HG03469 (cell line): ENCODE data around the gene ANK3.
"Not testable (repeated sequence)": the region's sequence is repeated elsewhere in the genome, so short reads cannot be mapped to it uniquely, and the experiment has no call there.

Experiments
- ATAC-seq: cut with Tn5 transposase; IDR thresholded peaks from one replicate; pipeline ENCODE4 v1.9.1; 2021; ENCODE audit warnings: mild to moderate bottlenecking, moderate library complexity, moderate number of reproducible peaks; ENCODE audit not compliant: unreplicated experiment

ANK3 gene

DNA sequence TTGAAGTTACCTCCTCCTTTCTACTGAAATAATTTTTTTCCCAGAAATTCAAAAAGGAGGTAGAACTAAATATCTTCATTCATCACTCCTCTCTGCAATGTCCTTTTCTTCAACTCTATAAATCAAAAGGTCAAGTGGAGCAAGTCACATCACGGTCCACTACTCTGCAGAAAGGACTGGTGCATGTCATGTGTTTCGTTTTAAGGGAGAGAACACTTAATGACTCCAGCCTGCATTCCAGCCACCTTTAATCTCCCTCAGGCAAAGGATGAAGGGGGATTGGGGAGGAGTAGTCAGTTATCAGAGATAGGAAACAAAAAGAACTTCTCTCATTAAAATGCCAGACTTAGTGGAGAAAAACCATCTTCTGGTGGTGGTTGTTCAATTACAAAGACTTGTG, 78.9 kb downstream of the ANK3 start:
- ATAC-seq, result no peak

DNA sequence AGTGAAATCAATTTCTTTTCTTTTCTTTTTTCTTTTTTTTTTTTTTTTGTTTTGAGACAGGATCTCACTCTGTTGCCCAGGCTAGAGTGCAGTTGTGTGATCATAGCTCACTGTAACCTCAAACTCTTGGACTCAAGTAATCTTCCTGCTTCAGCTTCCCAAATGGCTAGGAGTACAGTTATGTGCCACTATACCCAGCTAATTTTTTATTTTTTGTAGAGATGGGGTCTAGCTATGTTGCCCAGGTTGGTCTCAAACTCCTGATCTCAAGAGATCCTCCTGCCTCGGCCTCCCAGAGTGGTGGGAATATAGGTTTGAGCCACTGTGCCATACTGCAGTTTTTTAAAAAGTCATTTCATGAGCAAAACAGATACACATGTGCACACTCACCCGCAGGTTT, 79.8 kb downstream of the ANK3 start:
- ATAC-seq, result no peak

DNA sequence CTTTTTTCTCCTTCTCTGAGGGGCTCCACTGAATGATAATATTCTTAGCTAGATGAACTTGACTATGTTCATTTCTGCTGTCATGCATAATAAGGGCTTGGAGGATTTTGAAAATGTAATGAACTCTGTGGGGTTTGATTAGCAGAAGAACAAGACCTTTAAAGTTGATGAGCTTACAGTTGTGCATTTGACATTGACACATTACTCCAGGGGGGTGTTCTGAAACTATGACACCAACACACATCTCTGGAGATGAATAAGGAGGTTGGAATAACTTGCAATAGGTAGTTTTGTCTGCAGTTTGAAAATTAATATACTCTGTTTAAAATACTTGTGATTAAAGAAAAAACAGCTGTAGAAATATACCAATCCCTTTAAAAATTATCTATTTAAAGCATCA, 80.3 kb downstream of the ANK3 start:
- no peak for ATAC-seq

DNA sequence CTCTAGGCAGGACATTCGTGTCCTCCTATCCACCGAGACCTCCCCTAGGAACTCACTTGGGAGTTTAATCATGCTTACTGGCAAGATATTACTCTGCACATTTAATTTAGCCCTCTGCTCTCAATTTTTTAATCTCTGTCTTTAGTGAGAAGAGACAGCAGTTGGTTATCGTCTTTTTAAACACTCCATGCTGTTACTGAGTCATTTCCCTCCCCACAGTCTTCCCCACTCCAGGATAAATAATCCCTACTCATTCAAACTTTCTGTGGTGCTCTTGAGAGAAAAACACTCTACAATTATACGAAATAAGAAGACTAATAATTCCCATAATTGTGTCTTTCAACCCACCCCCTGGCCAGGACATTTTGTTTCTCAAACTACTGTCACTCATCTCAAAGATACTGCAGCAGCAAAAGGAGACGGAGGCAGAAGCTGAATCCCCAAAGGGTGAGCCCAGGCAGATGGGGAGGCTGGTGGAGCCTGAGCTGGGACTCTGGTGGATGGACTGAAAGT, 84.2 kb downstream of the ANK3 start:
- no peak for ATAC-seq

DNA sequence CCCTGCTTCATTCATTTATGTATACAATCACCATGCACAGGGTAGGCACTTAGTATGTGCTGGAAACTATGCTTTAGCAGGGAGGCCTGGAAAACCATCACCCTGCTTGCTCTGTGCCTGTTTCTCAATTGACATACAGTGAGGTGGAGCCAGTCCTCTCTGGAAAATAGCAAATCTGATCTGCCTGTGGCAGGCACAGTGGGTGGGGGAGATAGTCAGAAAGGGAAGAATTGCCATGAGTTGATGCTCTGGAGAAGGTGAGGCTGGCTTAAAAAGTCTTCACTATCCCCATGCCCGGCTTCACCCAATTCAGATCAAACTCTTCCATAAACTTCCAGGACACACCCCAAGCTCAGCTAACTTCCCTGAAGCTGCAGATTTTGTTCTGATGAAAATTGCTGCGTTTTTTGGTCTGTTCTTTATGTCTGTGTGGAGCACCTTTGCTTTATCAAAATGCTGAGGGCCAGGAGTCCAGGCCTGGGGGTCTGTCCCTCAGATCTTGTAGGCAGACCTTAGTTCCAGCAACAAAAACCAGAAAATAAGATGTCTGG, 84.8 kb downstream of the ANK3 start:
- ATAC-seq, result no peak

DNA sequence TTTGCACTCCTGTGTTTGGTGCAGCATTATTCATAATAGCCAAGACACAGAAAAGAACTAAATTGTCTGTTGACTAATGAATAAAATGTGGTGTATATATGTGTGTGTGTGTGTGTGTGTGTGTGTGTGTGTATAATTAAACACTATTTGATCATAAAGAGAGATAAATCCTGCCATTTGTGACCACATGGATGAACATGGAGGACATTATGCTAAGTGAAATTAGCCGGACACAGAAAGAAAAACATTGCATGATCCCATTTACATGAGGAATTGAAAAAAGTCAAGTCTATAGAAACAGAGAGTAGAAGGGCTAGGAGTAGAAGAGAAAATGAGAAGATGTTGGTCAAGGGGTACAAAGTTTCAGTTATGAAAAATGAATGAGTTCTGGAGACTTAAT, 85.9 kb downstream of the ANK3 start:
- no peak for ATAC-seq

DNA sequence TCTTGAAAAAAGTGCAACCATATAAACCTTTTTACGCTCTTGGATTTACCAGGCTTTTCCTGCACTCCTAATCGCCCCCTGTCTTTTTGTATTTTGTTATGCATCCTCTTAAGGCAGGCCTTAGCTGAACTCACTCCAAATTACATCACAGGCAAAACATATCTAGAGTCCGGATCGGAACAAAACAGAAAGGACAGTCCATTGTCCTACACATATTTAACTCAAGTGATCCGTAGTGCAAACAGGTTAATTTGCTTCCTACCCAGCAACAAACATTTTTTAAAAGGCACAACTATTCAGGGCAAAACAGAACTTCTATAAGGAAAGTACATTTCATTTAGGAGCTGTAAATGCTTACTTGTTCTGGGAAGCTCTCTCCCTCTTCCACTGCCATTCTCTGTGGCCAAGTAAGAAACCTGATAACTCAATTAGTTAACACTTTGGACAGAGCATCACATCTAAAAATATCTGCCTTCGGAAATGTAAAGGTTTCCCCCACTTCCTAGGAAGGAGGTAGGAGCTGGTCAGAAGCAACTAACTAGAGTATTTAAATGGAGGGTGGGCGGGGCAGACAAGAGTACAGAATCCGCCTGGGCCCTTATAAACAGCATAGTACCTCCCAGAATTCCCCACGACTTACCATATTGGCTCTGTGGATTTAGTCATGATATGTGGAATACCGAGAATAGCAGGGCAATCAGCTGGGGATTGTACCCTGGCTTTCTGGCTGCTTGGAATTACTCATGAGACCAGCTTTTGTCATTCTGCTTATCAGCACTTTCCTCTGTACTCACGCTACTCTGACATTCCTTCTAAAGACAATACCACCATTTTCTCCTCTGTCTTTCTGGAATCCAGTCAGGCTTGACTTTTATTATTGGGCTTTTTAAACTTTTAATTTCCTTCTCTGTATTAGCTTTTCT, 89.5 kb downstream of the ANK3 start:
- no peak for ATAC-seq

DNA sequence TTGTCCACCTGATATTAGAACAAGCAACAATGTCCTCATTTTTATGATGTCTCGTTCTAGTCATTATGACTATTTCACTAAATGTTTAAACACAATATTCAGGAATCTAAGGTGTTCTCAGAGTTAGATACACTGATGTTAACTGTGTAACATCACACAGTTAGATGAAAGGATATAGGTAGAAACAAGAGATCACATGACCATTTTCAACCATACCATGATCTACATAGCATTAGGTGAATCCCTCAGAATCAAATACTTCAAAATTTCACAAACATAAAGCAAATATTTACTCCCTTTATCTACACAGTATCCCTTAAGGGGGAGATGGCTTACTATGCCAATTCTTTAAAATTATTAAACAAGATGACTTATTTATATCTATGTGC, 90.3 kb downstream of the ANK3 start:
- ATAC-seq, result no peak

DNA sequence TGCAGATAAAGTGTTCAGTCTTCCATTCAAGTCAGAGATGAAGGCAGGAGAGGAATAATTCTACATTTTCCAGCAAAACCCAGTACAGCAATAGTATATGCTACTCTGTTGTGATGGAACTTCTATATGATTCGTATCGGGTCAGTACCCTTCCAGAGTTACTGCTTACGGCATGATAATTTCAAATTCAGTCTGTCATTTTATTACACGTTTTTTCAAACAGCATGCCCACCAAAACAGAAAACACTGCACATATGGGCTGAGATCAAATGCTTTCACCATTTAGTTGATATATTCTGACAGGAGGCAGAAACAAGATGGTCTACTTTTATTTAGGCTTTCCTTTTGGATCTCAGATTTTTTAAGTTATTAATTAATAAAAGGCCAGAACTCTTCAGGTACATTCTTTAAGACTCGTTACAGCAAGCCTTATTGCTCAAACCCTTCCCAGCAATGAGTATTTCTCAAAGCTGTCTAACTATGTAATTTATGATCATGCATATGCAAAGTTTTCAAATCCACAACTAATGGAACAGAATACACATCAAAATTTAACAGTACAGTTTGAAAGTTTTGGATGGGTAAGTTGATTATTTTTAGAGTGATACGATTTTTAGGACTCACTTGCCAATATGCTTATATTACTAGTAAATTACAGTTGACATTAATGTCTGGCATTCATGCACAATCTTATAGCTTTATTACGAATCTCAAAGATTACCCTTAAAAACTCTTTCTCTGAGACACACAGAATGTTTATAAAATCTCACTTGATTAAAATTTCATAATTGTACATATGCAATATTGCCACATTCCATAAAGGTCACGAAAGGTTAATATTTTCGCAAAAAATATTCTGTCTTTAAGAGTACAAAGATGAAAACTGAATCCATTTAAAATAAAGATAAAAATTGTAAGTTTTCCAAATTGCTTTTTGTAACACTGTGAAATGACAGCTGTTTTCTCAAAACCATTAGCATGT, 91.0 kb downstream of the ANK3 start:
- no peak for ATAC-seq

DNA sequence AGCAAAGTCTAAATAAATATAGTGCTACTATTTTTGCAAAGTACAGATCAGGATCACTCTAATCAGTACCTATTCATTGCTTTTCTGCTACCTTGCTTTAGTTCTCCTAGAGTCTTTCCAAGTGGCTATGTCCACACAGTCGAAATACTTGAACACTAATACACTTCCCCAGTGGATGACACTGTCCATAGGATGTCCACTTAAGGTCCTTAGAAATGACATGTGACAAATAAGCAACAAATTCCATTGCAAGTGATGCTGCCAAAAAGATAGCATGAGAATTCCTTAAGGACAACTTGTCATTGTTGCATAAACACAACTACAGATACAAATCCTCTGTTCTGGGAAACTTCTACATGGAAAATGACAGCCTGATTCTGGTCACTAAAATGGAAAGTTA, 93.6 kb downstream of the ANK3 start:
- no peak for ATAC-seq

DNA sequence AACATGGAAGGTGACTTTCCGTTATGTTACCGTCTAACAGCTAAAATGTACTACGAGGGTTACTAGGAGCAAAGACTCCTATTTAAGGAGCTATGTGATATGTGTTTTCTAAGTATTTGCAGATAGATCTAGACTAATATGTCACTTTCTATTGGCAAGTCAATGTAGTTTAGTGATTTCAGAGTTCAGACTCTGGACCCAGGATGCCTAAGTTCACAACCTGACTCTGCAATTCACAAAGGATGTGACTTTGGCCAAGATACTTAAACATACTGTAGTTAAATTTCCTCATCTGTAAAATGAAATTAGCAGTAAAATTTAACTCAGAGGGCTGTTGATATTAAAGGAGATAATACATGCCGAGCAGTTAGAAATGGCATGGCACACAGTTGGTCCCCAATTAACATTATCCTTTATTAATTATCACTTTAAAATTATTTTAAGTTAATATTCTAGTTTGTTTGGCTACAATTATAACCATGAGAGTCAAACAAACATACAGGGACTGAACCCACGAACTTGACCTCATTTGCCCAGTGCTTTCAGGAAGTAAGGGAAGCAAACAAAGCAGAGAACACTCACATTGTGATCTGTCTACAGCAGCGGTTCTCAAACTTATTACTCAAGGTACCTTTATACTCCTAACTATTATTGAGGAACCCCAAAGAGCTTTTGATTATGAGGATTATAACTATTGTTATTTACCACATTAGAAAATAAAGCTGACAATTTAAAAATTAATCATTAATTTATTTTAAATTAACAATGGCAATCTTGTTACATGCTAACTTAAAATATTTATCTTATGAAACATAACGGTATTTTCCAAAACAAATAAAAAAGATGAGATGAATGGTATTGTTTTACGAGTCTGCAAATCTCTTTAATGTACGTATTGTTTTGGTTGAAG, 94.4 kb downstream of the ANK3 start:
- ATAC-seq, result no peak

DNA sequence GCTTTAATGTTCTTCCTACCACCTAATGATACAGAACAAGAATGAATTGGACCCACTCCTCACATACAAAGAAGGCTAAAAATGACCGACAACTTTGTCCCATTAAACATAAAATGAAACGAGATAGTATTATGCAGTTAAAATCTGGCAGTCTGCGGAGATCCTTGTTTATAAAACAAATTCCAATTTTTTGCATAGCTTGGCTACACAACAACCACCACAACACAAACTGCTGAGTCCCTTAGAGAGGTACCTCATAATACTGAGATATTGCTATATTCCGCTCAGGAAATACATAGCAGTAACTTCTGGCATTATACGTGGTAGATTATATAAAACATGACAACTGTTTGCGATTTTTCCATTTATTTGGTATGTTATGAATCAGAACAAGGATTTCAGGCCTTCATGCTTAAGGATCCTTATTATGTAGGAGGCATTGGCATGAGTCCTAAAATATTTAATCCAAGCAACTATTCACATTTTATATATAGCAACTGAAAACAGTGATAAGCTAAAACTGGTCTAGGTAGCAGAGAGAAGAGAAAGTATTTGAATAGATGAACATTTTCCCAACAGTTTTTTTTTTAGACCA, 96.0 kb downstream of the ANK3 start:
- ATAC-seq, result no peak

DNA sequence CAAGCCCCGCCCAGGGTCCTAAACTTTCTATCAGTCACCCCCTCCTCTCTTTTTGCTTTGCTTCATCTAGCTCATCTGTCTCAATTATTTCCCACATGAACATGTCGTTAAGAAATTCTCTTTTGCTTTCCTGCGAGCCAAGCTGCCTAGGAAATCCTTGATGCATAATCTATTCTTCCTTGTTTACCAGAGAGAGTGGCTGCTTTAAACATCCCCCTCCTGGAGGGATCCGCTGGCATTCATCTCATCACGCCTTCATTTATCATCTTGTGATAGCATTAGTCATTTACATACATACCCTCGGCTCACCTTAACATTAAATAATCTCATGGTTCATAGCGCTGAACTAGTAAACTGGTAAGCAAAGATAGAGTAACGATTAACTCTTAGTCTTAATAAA, 96.7 kb downstream of the ANK3 start:
- no peak for ATAC-seq

DNA sequence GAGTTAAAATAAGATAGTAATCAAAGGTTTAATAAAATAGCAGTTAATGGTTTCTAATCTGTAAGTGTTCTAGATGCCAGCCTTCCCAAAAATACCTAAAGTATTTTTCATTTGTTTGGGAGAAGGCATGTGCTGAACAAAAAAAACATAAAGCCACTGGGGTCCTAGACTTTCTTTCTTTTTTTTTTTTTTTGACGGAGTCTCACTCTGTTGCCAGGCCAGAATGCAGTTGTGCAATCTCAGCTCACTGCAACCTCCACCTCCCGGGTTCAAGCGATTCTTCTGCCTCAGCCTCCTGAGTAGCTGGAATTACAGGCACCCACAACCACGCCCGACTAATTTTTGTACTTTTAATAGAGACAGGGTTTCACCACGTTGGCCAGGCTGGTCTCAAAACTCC, 97.1 kb downstream of the ANK3 start:
- not testable (repeated sequence) for ATAC-seq

DNA sequence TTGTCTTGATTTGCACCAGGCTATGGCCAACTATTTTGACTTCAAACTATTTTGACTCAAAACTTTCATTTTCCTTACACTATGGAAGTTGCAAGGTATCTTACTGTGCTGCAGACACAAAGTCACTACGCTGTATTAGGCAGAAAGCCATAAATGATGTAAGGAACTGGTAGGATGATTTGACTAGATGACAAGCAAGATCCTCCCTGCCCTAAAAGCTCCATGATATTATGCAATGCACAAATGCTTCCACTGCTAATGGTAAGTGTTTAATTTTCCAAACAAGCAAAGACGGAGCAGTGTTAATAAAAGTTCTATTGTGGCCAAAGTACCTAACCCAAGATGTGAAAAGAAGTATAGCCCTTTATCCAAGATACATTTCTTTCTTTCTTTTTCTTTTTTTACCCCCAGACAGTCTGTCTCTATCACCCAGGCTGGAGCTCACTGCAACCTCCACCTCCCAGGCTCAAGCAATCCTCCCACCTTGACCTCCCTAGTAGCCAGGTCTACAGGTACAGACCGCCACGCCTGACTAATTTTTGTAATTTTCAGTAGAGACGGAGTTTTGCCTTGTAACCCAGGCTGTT, 98.2 kb downstream of the ANK3 start:
- no peak for ATAC-seq

DNA sequence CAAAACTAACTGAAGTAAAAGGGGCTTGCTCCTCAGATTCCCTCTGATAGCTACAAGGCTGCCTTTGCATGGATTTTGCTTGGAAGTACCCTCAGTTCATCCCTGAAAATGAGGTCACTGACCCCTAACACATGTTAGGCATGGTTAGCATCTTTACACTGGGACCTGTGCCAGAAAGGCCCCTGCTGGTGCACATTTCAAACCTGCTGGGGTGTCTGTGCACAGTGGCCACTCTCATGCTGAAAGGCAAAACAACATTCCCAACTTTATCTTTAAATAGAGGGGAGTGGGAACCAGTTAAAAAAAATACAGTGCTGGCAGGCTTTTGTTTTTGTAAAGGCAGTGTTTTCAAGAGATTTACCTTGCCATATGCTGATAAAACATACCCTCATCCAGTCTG, 99.1 kb downstream of the ANK3 start:
- no peak for ATAC-seq

DNA sequence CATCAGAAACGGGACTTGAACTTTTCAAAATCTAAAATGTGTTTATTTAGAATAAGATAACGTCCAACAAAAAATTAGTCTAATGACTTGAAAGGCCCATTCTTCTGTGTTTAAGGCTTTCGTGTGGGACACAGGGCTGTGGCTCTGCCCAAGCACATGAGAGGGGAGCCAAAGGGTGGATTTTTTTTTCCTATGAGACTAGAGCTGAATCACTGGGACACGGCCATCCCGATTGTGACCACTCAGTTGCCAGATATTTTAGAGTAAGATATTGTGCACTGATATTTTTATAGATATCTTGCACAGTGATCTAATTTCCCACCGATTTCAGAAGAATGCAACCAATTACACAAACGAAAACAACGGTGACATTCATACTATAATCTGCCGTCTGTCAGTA, 99.9 kb downstream of the ANK3 start:
- no peak for ATAC-seq

DNA sequence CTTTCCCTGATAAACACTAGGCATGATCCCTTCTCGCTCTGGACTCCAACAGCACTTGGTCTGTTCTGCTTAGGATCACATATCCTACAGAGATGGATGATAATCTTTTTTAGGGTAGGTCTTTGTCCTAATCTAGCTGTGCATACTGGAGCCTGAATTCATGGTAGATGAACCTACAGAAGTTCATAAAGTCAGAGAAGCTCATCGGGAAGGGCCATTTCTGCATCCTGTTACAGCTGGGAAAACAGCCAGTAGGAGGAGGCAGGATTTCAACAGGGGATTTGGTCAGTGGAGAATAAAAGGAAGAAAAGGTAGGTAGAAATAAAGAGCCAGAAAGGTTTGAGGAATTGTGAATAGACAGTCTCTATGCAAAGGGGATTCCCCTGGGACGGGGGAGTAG, 101.4 kb downstream of the ANK3 start:
- no peak for ATAC-seq

DNA sequence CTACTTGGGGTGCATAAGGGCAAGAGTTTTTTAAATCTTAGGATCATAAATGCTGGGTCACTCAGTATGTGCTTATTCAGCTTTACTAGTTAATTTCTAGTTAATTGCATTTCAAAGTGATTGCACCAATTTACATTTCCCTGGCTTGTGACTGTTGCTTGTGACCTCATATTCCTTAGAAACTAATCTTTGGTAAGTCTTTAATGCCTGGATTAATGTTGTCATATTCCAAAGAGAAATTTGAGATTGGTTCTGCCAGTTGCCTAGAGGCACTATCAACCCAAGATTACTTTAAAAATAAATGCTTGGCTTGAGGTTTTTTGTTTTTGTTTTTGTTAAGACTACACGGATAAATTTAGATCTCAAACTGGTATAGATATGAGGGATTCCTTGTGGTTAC, 103.1 kb downstream of the ANK3 start:
- no peak for ATAC-seq
